GM12873 (cell line): Measurements from ENCODE around the gene TMEM200A.
A peak's percentile ranks its signal among the peaks of the same experiment; 100 is the strongest.

ENCODE experiments used
- CTCF ChIP-seq: IDR thresholded peaks from 2 replicates; pipeline ENCODE4 v1.5.1; 2012; ENCODE audit warnings: low read depth, mild to moderate bottlenecking, moderate library complexity, low read length, control low read depth; ENCODE audit not compliant: insufficient read depth; ENCODE audit errors: missing control alignments

Gene TMEM200A

GRCh38 chr6:130355572-130355971 is 10.2 kb upstream of the TMEM200A start:
- TF ChIP-seq CTCF: no peak

- TF ChIP-seq CTCF: no peak
Observed at GRCh38 chr6:130357436-130357835, 8.4 kb upstream of the TMEM200A start.

GRCh38 chr6:130359736-130360135 is 6.1 kb upstream of the TMEM200A start:
- TF ChIP-seq CTCF: no peak

- no peak for TF ChIP-seq CTCF
Observed at GRCh38 chr6:130362128-130362527, 3.7 kb upstream of the TMEM200A start.

- TF ChIP-seq CTCF: no peak
Observed at GRCh38 chr6:130364224-130364780, 1.5 kb upstream of the TMEM200A start.

GRCh38 chr6:130366107-130367005 is 539 bp downstream of the TMEM200A start:
- peak; percentile 7 for TF ChIP-seq CTCF

- TF ChIP-seq CTCF: no peak
Observed at GRCh38 chr6:130367767-130368166, 1.9 kb downstream of the TMEM200A start.
